GM12878 (cell line): ENCODE results near the gene RASIP1. TPM values are rescaled to one million over a fixed set of nuclear protein-coding genes. Genes with fewer than 3 reads are reported as not detected.
A peak's percentile ranks its signal among the peaks of the same experiment; 100 is the strongest.

Experiments used
- ATF7 ChIP-seq: fragments of 450-650 bp; IDR thresholded peaks from 2 replicates; pipeline ENCODE4 v1.6.1; 2016; ENCODE audit warnings: low read depth, mild to moderate bottlenecking
- BACH1 ChIP-seq: fragments of 450-650 bp; IDR thresholded peaks from 2 replicates; pipeline ENCODE4 v1.6.1; 2017; ENCODE audit warnings: mild to moderate bottlenecking, borderline replicate concordance
- BCLAF1 ChIP-seq: fragments of 450-650 bp; IDR thresholded peaks from 2 replicates; pipeline ENCODE4 v1.6.1; 2017; ENCODE audit warnings: antibody characterized with exemption, mild to moderate bottlenecking, moderate library complexity
- BMI1 ChIP-seq: fragments of 450-650 bp; IDR thresholded peaks from 2 replicates; pipeline ENCODE4 v1.6.1; 2016; ENCODE audit warnings: mild to moderate bottlenecking, moderate library complexity, borderline replicate concordance
- CREB1 ChIP-seq: IDR thresholded peaks from 2 replicates; pipeline ENCODE4 v1.6.1; 2012; ENCODE audit warnings: low read depth, mild to moderate bottlenecking, inconsistent platforms
- EZH2 ChIP-seq: IDR thresholded peaks from 2 replicates; pipeline ENCODE4 v1.6.1; 2012; ENCODE audit warnings: low read depth, mild to moderate bottlenecking, control low read depth, inconsistent platforms, low read length, borderline replicate concordance; ENCODE audit not compliant: control insufficient read depth
- FOS ChIP-seq: IDR thresholded peaks from 3 replicates; pipeline ENCODE4 v1.6.1; 2011; ENCODE audit warnings: borderline replicate concordance; ENCODE audit not compliant: insufficient read length; ENCODE audit errors: extremely low read depth
- HDAC2 ChIP-seq: fragments of 200-600 bp; sonication (generic); IDR thresholded peaks from 2 replicates; pipeline ENCODE4 v1.6.1; 2017
- KAT2A ChIP-seq: conservative IDR thresholded peaks from 2 replicates; pipeline ENCODE4 v1.6.1; 2011; ENCODE audit warnings: low read depth, low read length; ENCODE audit not compliant: control insufficient read depth
- MTA2 ChIP-seq: fragments of 450-650 bp; IDR thresholded peaks from 2 replicates; pipeline ENCODE4 v1.6.1; 2016; ENCODE audit warnings: low read depth, mild to moderate bottlenecking, moderate library complexity
- POLR2A ChIP-seq: IDR thresholded peaks from 2 replicates; pipeline ENCODE4 v1.6.1; 2011; ENCODE audit warnings: low read depth, mild to moderate bottlenecking, low read length
- POLR2AphosphoS5 ChIP-seq: IDR thresholded peaks from 2 replicates; pipeline ENCODE4 v1.6.1; 2011; ENCODE audit warnings: mild to moderate bottlenecking, low read length, inconsistent platforms
- RAD51 ChIP-seq: fragments of 450-650 bp; IDR thresholded peaks from 2 replicates; pipeline ENCODE4 v1.6.1; 2016; ENCODE audit warnings: moderate library complexity, mild to moderate bottlenecking, inconsistent platforms
- SIN3A ChIP-seq: IDR thresholded peaks from 2 replicates; pipeline ENCODE4 v1.6.1; 2012; ENCODE audit warnings: low read depth, low read length, improper control_type of control experiment
- SP1 ChIP-seq: IDR thresholded peaks from one replicate; pipeline ENCODE4 v1.6.1; 2011; ENCODE audit warnings: low read depth, low read length
- SPI1 ChIP-seq: IDR thresholded peaks from 2 replicates; pipeline ENCODE4 v1.6.1; 2011; ENCODE audit warnings: low read depth, mild to moderate bottlenecking, low read length, moderate library complexity, borderline replicate concordance; ENCODE audit not compliant: insufficient read depth
- STAT1 ChIP-seq: fragments of 450-650 bp; conservative IDR thresholded peaks from 2 replicates; pipeline ENCODE4 v1.6.1; 2014; ENCODE audit warnings: antibody characterized with exemption, mild to moderate bottlenecking
- SUPT20H ChIP-seq: IDR thresholded peaks from 2 replicates; pipeline ENCODE4 v1.6.1; 2011; ENCODE audit warnings: low read depth, mild to moderate bottlenecking, low read length, moderate library complexity, borderline replicate concordance; ENCODE audit not compliant: control insufficient read depth
- TARDBP ChIP-seq: IDR thresholded peaks from 2 replicates; pipeline ENCODE4 v1.6.1; 2016; ENCODE audit warnings: borderline replicate concordance
- ZBED1 ChIP-seq: IDR thresholded peaks from 2 replicates; pipeline ENCODE4 v1.6.1; 2016; ENCODE audit warnings: borderline replicate concordance
- ZNF687 ChIP-seq: fragments of 450-650 bp; IDR thresholded peaks from 2 replicates; pipeline ENCODE4 v1.6.1; 2017; ENCODE audit warnings: mild to moderate bottlenecking, moderate library complexity
- ZZZ3 ChIP-seq: IDR thresholded peaks from 2 replicates; pipeline ENCODE4 v1.6.1; 2011; ENCODE audit warnings: low read depth; ENCODE audit not compliant: control insufficient read depth, insufficient read length
- polyA plus RNA-seq, 11 experiments: library from polyadenylated mRNA; depleted of rRNA in 4 of 11; unstranded in 6 of 11; stranded (reverse) in 5 of 11; fragments of >200 nt; fragmentation: Nextera tagmentation in 4 of 11; fragmentation: Illumina TruSeq in 1 of 11; extraction: Ambion mirVana in 4 of 11; extraction: Trizol in 1 of 11; gene quantifications; 1 replicate in 1 of 11; 2 replicates in 10 of 11; pipeline versions ENCODE4 v1.2.1 to v1.2.3, GENCODE V29; 2011 to 2016; ENCODE audit warnings: inconsistent platforms in 2 of 11, missing spikeins in 2 of 11, low read depth in 1 of 11
- total RNA-seq, 4 experiments: library from RNA; depleted of rRNA in 3 of 4; stranded (reverse); fragments of >200 nt in 3 of 4; fragmentation: Illumina TruSeq in 1 of 4; extraction: Trizol in 1 of 4; gene quantifications; 2 replicates each; pipeline versions ENCODE4 v1.2.1 to v1.2.3, GENCODE V29; 2013 to 2021
- TF ChIP-seq, protein P1 (sequence below): IDR thresholded peaks from 2 replicates; pipeline ENCODE4 v1.6.1; 2011; ENCODE audit warnings: borderline replicate concordance, low read depth, mild to moderate bottlenecking, moderate library complexity, mixed read lengths, low read length; ENCODE audit not compliant: insufficient read depth; ENCODE audit errors: extremely low read length

RASIP1 gene
- total and polyA plus RNA-seq, 10 of the 15 experiments (the other 5 are each of a cell fraction or from before 2014, with no cell fraction given) = 0.08 TPM; not detected in 9

GRCh38 chr19:48720613-48721296 is 19.7 kb downstream of the RASIP1 start (continued):
- TF ChIP-seq ATF7 (0 out of 2 replicates have a peak, but pooled peaks have one; percentile 42), SP1 (peak; percentile 99), HDAC2 (no peak), ZBED1 (no peak), POLR2AphosphoS5 (0 out of 2 replicates have a peak, but pooled peaks have one; percentile 46), BCLAF1 (no peak), TARDBP (peak; percentile 95), KAT2A (no peak), STAT1 (no peak), ZNF687 (no peak), CREB1 (peak; percentile 84), EZH2 (no peak), FOS (peak; percentile 84), BMI1 (peak; percentile 63; the same call in 1 of the 2 replicates), MTA2 (no peak), ZZZ3 (no peak), BACH1 (no peak), SIN3A (peak; percentile 75; the same call in 1 of the 2 replicates), POLR2A (peak; percentile 80), RAD51 (peak; percentile 73), SPI1 (no peak), SUPT20H (no peak)
- TF ChIP-seq, protein P1, sequence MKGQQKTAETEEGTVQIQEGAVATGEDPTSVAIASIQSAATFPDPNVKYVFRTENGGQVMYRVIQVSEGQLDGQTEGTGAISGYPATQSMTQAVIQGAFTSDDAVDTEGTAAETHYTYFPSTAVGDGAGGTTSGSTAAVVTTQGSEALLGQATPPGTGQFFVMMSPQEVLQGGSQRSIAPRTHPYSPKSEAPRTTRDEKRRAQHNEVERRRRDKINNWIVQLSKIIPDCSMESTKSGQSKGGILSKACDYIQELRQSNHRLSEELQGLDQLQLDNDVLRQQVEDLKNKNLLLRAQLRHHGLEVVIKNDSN = peak; percentile 43
